ENCODE results near the gene AMDHD2.
"Not testable (repeated sequence)": the region's sequence is repeated elsewhere in the genome, so short reads cannot be mapped to it uniquely, and the experiment has no call there.

Gene AMDHD2

DNA sequence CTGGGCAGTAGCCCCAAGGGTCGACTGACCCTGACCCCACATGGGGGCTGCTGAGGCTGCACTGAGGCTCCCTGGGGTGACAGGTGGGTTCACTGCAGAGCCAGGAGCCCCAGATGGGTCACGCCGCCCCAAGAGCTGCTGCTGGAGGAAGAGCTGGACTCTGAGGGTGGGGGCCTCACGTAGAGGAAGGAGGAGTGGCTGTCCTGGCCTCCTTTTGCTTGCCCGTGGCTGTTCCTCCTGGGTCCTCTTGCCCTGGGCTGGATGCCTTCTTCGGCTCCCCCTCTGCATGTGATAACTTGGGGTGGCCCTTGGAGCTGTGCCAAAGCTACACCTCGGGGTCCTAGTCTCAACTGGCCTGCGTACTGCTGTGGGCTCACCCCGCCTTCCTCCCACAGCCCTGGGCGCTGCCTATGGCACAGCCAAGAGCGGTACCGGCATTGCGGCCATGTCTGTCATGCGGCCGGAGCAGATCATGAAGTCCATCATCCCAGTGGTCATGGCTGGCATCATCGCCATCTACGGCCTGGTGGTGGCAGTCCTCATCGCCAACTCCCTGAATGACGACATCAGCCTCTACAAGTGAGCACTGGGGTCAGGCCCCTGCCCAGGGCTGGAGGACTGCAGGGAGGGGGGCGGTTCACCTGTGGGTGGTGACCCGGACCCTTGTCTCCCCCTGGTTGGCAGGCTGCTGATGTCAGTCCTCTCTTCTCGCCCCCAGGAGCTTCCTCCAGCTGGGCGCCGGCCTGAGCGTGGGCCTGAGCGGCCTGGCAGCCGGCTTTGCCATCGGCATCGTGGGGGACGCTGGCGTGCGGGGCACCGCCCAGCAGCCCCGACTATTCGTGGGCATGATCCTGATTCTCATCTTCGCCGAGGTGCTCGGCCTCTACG lies 1.1 kb upstream of the AMDHD2 start:
- no peak for DNase-seq

DNA sequence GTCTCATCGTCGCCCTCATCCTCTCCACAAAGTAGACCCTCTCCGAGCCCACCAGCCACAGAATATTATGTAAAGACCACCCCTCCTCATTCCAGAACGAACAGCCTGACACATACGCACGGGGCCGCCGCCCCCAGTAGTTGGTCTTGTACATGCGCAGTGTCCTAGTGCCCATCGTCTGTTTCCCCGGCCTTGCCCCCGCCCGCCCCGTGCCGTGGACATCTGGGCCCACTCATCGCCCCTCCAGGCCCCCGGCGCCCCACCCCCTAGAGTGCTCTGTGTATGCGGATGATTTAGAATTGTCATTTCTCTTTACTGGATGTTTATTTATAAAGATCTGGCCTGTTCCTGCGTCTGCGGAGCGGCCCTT lies 475 bp upstream of the AMDHD2 start:
- no peak for DNase-seq

DNA sequence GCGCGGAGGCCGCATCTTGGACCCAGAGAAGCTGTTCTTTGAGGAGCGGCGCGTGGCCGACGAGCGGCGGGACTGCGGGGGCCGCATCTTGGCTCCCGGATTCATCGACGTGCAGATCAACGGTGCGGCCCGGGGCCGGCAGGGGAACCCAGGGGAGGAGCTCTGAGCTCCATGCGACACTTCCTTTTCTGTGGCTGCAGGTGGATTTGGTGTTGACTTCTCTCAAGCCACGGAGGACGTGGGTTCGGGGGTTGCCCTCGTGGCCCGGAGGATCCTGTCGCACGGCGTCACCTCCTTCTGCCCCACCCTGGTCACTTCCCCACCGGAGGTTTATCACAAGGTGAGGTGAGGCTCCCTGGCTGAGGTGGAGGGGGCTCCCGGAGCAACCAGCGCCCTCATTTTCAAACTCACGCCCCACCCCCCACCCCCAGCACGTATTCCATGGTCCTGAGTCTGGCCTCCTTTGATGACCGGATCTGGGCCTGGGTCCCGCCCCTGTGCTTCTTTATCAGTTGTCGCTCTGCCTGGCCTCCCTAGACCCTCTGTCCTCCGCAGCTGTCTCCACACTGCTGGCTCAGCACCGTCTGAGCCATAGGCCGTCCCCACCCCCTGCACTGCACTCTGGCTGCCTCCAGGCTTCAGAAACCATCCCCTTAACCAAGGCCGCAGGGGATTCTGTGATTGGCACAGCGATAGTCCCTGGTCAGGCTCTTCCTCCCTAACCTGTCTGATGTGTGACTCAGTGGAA lies 787 bp downstream of the AMDHD2 start:
- peak; percentile 68 for DNase-seq

DNA sequence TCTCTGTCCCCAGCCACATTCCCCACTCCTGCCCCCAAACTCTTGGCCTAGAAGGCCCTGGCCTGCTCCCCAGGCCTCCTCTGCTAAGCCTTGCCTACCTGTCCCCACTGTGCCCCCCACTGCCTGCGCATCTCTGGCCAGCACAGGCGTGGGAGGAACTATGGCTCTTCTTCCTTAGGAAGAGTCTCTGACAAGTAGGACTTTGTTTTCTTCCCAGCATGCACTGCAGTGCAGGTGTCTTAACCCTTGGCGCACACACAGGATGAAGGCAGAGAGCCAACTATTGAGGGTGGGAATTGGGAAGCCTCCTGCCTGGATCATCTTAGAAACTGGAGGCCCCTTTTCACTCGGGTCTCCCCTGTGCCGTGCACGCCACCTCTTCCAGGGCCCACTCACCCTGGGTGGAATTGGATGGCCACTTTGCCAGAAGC lies 3.6 kb downstream of the AMDHD2 start:
- no peak for DNase-seq

DNA sequence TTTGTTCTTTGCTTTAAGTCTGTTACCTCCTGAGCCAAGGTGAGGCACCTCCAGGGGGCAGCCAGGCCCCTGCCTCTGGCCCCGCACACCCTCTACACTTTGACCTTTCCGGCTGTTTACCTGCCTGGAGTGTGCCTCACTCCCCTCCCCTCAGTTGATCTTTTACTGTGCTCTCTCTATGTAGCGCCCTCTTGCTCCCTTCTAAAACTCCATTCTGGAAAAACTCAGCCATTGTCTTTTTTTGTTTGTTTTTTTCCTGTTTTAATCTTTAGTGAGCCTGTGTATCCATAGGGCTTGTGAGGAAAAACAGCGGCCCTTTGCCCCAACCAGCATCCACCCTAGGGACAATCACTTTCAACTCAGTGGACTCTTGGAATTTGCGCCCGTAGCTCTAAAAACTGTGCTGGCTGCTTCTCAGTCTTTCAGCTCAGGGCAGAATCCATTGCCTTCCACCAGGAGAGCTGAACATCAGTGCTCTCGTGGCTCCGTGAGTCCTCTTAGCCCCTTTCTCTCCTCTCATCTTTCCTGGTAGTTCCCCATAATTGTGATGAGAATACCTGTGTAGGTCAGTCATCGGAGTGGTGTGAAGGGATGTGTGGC lies 4.3 kb downstream of the AMDHD2 start:
- DNase-seq: no peak

DNA sequence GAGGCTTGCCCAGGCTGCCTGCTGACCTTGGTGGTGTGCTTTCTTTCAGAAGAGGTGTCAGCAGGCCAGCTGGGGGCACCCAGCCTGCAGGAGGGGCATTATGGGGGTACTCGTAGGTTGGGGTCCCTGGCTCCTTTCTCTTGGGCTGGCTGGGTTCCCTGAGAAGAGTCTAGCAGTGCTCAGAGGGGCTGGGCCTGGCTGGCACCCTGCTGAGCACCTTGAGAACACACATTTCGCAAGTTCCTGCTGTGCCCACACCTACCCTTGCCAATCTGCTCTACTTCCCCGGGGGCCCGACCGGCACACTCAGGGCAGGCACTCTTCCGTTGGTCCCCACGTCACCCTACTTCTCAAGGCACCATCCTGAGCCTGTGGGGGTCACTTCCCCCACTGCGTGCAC lies 6.0 kb downstream of the AMDHD2 start:
- DNase-seq: no peak

DNA sequence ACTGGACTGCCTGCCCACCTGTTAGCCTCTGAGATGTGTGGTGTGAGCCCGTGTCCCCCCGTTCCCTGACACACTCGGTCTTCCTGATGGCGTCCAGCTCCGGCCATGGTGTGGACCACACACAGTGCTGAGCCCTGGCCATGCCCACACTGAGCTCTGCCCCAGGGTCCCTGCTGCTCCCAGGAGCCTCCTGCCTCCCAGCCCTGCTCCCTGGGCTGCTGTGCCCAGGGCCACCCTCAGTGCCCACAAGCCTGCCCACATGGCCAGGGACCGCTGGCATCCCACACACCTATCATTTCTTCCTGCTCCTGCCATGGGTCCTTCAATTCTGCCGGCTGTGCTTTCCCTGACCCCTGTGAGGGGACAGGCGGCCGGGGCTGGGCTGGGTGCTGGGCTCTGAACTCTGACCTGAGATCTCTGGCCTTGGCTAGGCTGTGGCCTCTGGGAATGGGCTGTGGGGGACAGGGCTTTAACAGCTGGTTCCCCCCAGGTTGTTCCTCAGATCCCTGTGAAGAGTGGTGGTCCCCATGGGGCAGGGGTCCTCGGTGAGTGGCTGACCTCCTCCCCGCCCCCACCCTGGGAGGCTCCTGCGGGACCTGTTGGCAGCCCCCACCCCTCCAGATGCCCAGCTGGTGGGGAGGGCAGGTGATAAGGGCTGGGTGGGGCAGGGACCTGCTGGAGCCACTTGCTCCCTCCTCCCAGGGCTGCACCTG lies 7.1 kb downstream of the AMDHD2 start:
- no peak for DNase-seq

DNA sequence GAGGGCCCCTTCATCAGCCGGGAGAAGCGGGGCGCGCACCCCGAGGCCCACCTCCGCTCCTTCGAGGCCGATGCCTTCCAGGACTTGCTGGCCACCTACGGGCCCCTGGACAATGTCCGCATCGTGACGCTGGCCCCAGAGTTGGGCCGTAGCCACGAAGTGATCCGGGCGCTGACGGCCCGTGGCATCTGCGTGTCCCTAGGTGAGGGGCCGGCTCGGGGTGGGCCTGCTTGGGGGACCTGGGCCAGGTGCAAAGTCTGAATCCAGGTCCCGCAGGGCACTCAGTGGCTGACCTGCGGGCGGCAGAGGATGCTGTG lies 7.6 kb downstream of the AMDHD2 start:
- DNase-seq: no peak

DNA sequence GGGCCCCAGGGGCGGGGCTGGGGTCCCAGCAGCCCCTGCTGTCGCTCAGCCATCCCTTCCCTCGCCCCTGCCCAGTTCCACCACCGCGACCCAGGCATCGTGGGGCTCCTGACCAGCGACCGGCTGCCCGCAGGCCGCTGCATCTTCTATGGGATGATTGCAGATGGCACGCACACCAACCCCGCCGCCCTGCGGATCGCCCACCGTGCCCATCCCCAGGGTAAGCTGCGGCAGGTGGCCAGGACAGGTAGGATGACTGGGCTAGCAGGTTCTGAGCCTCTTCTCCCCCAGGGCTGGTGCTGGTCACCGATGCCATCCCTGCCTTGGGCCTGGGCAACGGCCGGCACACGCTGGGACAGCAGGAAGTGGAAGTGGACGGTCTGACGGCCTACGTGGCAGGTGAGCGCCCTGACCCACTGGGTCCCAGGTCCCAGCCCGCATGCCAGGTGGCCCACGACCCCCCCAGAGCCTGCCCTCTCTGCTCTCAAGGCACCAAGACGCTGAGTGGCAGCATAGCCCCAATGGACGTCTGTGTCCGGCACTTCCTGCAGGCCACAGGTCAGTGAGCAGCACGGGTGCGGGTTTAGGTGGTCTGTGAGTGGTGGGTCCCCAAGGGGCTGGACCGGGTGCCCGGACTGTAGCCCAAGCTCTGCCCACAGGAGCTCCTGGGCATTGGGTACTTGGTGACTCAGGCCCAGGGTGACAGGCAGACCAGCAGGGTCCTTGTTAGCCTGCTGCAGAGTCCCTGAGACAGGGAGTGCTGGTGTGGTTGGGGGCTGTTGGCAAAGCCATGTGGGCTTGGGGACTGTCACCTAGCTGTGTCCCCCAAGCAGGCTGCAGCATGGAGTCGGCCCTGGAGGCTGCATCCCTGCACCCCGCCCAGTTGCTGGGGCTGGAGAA lies 8.2 kb downstream of the AMDHD2 start:
- no peak for DNase-seq

DNA sequence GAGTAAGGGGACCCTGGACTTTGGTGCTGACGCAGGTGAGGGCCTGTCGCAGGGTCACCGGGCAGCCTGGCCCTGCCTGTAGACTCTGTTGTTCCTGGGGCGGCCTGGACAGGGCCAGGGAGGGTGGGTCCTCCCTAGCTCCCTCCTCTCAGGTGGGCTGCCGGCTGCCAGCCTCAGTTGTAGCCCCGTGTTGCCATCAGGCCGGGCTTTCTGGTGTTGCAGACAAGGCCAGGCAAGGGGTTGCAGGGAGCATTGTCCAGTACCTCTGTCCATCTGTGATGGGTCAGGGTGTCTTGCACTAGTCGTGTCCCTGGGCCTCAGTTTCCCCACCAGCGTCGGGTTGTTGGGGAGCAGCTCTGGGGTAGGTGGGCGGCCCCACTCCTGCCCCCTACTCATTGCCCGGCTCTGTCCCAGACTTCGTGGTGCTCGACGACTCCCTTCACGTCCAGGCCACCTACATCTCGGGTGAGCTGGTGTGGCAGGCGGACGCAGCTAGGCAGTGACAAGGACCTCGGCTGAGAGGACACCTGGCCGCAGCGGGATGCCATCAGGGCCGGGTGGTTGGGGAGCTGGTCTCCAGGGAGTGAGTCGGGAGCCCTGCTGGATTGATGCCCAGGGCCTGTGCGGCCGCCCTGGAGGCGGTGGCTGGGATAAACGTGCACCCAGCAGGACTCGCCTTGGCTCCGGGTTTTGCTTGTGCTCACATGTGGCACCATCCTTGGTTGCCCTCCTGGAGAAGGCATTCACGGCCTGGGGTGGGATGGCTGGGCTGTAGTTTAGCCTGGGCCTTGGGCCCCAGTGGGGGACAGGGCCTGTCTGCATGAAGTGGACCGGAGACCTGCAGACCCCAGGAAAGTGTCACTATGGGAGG lies 9.1 kb downstream of the AMDHD2 start:
- peak; percentile 51 for DNase-seq

DNA sequence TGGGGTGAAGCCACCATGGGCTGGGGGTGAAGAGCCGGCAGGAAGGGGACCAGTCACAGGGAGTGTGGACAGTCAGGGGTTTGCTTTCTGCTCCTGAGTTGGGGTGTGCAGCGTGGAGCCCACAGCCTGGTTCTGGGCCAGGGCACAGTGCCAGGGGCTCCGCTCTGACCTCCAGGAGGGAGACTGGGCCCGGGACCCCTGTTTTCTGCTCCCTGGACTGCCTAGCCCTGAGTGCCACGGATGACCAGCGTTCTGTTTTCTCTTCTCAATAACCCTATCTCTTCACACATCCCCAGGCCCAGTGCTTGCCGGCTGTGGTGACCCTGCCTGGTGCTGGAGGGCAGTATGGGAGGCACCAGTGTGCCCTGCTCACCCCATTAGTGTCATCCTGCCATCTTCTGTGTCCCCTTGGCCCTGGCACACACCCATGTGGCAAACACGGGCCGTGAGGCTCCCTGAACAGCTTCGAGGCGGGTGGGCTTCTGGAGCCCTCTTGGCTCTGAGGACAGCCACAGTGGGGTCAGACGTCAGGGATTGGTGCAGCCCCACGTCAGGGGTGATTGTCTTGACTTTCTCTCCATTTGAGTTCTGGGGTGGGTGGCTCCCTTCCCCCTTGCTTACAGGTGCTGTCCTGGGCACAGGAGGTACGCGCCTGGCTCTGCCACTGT lies 9.9 kb downstream of the AMDHD2 start:
- DNase-seq: no peak

DNA sequence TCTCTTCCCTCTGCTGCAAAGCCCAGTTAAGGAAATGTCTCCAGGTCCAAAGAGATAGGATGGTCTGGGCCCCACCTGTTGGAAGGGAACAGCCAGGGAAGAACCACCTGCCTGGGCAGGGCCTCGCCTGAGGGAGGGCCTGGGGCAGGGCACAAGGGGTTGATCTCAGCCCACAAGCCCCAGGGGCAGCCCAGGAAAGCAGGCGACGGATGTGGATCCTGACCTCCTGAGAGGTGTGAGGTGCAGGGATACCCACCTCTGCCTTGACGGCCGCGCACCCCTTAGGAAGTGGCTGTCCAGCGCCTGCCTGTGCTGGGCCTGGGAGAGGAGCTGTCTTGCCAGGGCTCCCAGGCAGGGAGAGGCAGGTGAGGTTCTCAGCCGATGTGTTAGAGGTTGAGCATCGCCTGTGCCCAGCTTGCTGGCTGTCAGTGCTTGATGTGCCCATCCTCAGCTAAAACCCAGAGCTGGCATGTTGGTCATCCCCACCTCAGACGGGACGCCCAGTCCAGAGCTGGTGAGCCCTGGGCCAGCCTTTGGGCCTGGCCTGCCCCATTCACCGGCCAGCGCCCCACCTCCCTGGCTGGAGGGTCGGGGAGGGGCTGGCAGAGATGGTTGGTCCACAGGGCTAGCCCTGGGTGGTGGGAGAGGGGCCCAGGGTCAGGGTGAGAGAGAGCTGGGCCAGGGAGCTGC lies 10.6 kb downstream of the AMDHD2 start:
- no peak for DNase-seq

DNA sequence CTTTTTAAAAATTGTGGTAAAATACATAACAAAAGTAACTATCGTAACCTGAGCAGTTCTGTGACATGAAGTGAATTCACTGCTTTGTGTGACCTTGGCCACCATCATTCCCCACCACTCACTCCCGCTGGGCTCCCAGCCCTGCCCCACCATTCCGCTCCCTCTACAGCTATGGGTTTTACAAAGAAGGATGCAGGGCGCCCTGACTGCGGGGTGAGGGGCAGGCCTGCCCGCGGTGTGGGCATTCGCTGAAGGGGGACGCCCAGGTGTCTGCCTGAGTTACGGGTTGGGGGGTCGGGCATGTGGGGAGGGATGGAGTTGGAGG lies 11.2 kb downstream of the AMDHD2 start, which contains the start of gene CEMP1:
CEMP1 (minus strand) TSS at position 38 of the 325 bp plus-strand sequence. CDS start 335 bp downstream, outside the sequence.
- no peak for DNase-seq

DNA sequence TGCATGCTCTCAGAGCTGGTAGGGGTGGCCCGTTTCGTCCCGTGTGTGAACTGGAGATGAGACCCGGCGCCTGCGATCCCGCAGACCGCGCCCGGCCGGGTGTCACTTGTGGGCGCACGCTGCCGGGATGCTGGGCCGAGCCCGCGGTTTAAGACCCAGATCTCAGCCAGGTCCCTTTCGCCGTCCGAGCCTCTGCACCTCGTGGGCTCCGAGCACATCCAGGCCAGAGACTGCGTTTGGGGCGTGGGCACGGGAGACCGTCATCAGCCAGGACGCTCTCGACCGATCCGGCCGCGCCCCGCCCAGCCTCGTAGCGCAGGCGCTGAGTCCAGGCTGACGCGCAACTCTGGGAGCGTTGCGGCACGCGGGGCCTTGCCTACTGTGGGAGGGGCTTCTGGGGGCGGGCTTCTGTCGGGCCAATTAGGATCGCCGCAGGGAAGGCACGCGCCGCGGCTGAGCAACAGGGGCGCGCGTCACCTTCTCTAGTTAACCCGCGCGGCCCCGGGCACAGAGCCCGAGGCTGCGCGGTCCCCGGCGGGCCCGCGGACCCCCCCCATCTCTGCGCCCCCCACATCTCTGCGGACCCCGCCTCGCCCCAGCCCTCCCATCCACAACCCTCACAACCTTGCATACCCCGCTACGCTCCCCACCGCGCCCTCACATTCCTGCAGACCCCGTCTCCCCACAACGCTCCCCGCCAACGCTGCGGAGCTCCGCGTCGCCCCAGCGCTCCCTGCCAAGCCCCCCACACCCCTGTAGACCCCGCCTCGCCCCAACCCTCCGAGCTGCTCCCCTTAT lies 11.7 kb downstream of the AMDHD2 start:
- peak; percentile 99 for DNase-seq

DNA sequence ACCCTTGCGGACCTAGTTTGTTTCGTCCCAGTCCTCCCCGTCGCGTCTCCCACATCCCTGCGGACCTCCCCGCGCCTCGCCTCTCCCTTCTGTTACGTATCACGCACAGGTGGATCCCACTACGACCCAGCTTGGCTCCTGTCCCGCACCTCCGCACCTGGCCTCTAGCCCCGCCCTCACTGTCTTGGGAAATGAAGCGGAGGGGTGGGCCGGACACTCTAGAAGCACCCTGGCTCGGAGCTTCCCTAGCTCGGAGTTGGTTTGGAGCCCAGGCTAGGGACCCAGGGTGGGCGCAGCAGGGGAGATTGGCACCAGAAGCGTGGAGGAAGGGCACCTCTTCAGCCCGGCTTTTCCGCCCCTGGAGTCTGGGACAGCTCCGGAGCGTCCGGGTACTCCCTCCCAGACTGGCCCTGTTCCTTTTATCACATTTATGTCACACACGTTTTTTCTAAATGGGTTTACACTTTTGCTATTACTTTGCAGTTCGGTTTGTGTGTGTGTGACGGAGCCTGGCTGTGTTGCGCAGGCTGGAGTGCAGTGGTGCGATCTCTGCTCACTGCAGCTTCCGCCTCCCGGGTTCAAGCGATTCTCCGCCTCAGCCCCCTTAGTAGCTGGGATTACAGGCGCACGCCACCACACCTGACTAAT lies 12.4 kb downstream of the AMDHD2 start:
- peak; percentile 72 for DNase-seq

DNA sequence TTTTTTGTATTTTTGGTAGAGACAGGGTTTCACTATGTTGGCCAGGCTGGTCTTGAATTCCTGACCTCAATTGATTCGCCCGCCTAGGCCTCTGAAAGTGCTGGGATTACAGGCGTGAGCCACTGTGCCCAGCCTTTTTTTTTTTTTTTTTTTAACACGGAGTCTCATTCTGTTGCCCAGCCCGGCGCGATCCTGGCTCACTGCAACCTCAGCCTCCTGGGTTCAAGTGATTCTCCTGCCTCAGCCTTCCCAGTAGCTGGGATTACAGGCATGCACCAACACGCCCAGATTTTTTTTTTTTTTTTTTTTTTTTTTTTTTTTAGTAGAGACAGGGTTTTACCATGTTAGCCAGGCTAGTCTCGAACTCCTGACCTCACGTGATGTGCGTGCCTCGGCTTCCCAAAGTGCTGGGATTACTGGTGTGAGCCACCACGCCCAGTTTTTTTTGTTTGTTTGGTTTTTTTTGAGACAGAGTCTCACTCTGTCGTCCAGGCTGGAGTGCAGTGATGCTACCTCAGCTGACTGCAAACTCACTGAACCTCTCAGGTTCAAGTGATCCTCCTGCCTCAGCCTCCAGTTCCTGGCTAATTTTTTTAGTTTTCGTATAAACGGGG lies 13.1 kb downstream of the AMDHD2 start:
- not testable (repeated sequence) for DNase-seq

DNA sequence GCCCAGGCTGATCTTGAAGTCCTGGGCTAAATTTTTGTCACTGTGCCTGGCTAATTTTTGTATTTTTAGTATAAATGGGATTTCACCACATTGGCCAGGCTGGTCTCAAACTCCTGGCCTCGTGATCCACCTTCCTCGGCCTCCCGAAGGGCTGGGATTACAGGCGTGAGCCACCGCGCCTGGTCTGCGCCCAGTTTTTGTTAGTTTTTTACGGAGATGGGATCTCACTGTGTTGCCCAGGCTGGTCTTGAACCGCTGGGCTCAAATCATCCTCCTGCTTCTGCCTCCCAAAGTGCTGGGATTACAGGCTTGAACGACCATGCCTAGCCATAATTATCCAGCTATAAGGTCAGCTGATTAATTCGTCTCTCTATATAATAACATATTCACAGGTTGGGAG lies 13.7 kb downstream of the AMDHD2 start:
- no peak for DNase-seq

DNA sequence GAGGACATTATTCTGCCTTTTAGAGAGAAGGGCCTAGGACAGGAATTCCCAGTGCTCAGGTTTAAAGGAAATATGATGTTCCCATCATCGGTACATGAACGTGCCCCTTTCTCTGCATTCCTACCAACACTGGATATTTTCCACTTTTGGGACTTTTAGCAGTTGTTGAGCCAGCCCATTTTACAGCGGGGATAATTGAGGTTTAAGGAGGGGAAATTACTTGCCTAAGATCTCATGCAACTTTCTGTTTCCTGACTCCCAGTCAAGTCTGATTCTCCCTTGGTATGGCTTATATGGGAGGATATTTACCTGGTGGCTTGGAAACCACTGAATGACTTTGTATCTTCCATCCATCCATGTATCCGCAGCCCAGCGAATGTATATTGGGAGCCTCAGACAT lies 14.2 kb downstream of the AMDHD2 start:
- DNase-seq: not testable (repeated sequence)

Measured in hematopoietic multipotent progenitor cell treated with erythropoietin and hydrocortisone succinate and interleukin-3 and kit ligand, for 6 days (in vitro differentiated cells).